ENCODE measurements around the gene TSPAN4. TPM values are rescaled to one million over a fixed set of nuclear protein-coding genes. Genes with fewer than 3 reads are reported as not detected.

The TSPAN4 gene
- total and polyA plus RNA-seq, 9 of the 15 experiments (the other 6 are each of a cell fraction or from before 2014, with no cell fraction given), result 0.07 to 31.0 (median 15.7) TPM

GRCh38 chr11:860234-861104, 17.8 kb downstream of the TSPAN4 start:
- TF ChIP-seq BRF2 (IDR thresholded peaks at IDR 0.05; ENCODE audit: borderline replicate concordance, insufficient read depth, insufficient read length) (no peak), ELF2 (CRISPR knock-in tag; IDR thresholded peaks at IDR 0.05) (no peak), ARHGAP35 (IDR thresholded peaks at IDR 0.05; ENCODE audit: partially characterized antibody) (no peak), POLR2G (IDR thresholded peaks at IDR 0.05; ENCODE audit: low read depth, low read length) (peak; percentile 66), THRB (CRISPR knock-in tag; conservative IDR thresholded peaks at IDR 0.05) (no peak), HMG20B (CRISPR knock-in tag; IDR thresholded peaks at IDR 0.05) (no peak)
- intact Hi-C loops (cut with micrococcal nuclease), result no loop called here
- no TSS peak for BruUV-seq (replicated peaks)
- CTCF ChIA-PET (ENCODE audit: low intra/inter-chr PET ratio), result no interaction called here
- no peak overlapping the region for H3K4me3 ChIP-seq
- no peak overlapping the region for H3K4me2 ChIP-seq (ENCODE audit: insufficient read depth, low read length)
- H2AFZ ChIP-seq (ENCODE audit: low read depth, low read length), result no peak overlapping the region
- DNase-seq (ENCODE audit: extremely low read depth in 1 of 4, low spot score in 3 of 4) (no peak), ATAC-seq (no peak), FAIRE-seq (no peak)
- H3K4me1 ChIP-seq (replicated peaks in 1 of 2; ENCODE audit: control insufficient read depth in 2 of 2, insufficient read depth in 2 of 2, low read length in 2 of 2), result peaks cover 14 to 95% of the 10 kb centered on the region in 2 experiments
- peak overlapping the region in 1 of 2 experiments; percentile 84; a peak in 2 of 4 replicates for H3K9ac ChIP-seq (ENCODE audit: insufficient read depth in 1 of 2, low read depth in 2 of 2, low read length in 2 of 2)
- no peak overlapping the region for H3K27ac ChIP-seq (ENCODE audit: extremely low read depth, low read depth, low read length)
- in situ Hi-C loops (cut with MboI), result no loop called here
- H3K79me2 ChIP-seq (ENCODE audit: control insufficient read depth, insufficient read depth, low read length), result no peaks in the 10 kb centered on the region
- peaks cover 23% of the 10 kb centered on the region for H4K20me1 ChIP-seq (replicated peaks; ENCODE audit: control insufficient read depth, insufficient read depth, low read length)
- H3K36me3 ChIP-seq (ENCODE audit: control insufficient read depth, insufficient read depth, low read length), result no peaks in the 10 kb centered on the region; the same call in 2 of the 3 replicates
- H3K9me1 ChIP-seq (ENCODE audit: control insufficient read depth, insufficient read depth, low read length), result peaks cover 5% of the 10 kb centered on the region
- no peaks in the 10 kb centered on the region for H3K27me3 ChIP-seq (ENCODE audit: control insufficient read depth in 2 of 2, insufficient read depth in 2 of 2, low read length in 2 of 2)
- POLR2A ChIA-PET, result interaction anchor here (0.7 to 1.8 kb wide), 5 partner anchors 14 to 891 kb away, joined by 3 to 13 read pairs (median 3); no protein-coding TSS in a partner anchor
- H3K9me3 ChIP-seq (replicated peaks; ENCODE audit: control insufficient read depth, insufficient read depth, low read depth, low read length), result no peaks in the 10 kb centered on the region
- 70% methylated on average over 20 of the region's 21 CpGs for WGBS (ENCODE audit: insufficient coverage, low coverage, missing lambda C conversion rate)

All from K562 (cell line).